CD14-positive monocyte (primary cell): ENCODE data around the gene KIFC3. TPM values are rescaled to one million over a fixed set of nuclear protein-coding genes. Genes with fewer than 3 reads are reported as not detected.

Experiments used
- DNase-seq, 3 donors: peaks; one replicate each; pipeline ENCODE4 v3.0.0-alpha.2; 2011 to 2022
- H2AFZ ChIP-seq: 2 replicates; pipeline ENCODE4 v1.6.0; 2012; ENCODE audit warnings: mild to moderate bottlenecking, low read depth, low read length, inconsistent platforms; ENCODE audit not compliant: insufficient read depth, poor library complexity, severe bottlenecking
- H3K27ac ChIP-seq, 2 donors: 1 replicate in 1 of 2; 2 replicates in 1 of 2; pipeline ENCODE4 v1.5.1; 2012 to 2013; ENCODE audit warnings: low read length in 2 of 2, control low read depth in 1 of 2, inconsistent platforms in 1 of 2, low read depth in 1 of 2, mild to moderate bottlenecking in 1 of 2
- H3K27me3 ChIP-seq, 2 donors: one replicate each; pipeline versions ENCODE4 v1.6.0 to v1.6.1; 2011 to 2013; ENCODE audit warnings: low read length in 2 of 2; ENCODE audit not compliant: control insufficient read depth in 2 of 2, insufficient read depth in 2 of 2
- H3K36me3 ChIP-seq, 2 donors: replicated peaks in 1 of 2; 1 replicate in 1 of 2; 2 replicates in 1 of 2; pipeline versions ENCODE4 v1.5.1 to v1.6.1; 2012 to 2013; ENCODE audit warnings: low read length in 2 of 2, control low read depth in 1 of 2, inconsistent platforms in 1 of 2, mild to moderate bottlenecking in 1 of 2; ENCODE audit not compliant: insufficient read depth in 2 of 2, control insufficient read depth in 1 of 2
- H3K4me1 ChIP-seq, 2 donors: 1 replicate in 1 of 2; 2 replicates in 1 of 2; pipeline versions ENCODE4 v1.5.1 to v1.6.1; 2012 to 2013; ENCODE audit warnings: low read length in 2 of 2, control low read depth in 1 of 2, inconsistent platforms in 1 of 2, mild to moderate bottlenecking in 1 of 2, moderate library complexity in 1 of 2; ENCODE audit not compliant: insufficient read depth in 2 of 2, control insufficient read depth in 1 of 2
- H3K4me2 ChIP-seq: replicated peaks from 2 replicates; pipeline ENCODE3; 2012; ENCODE audit warnings: low read length, moderate library complexity, mild to moderate bottlenecking; ENCODE audit not compliant: poor library complexity, severe bottlenecking; ENCODE audit errors: extremely low read depth
- H3K4me3 ChIP-seq, 3 experiments: fragments of 200-600 bp in 1 of 3; sonication (generic) in 1 of 3; replicated peaks in 1 of 3; 1 replicate in 2 of 3; 2 replicates in 1 of 3; pipeline ENCODE4 v1.5.1; 2011 to 2013; ENCODE audit warnings: low read length in 3 of 3, mild to moderate bottlenecking in 3 of 3, control low read depth in 2 of 3, low read depth in 2 of 3, inconsistent platforms in 1 of 3, moderate library complexity in 1 of 3
- H3K79me2 ChIP-seq: 2 replicates; pipeline ENCODE4 v1.6.0; 2012; ENCODE audit warnings: mild to moderate bottlenecking, control low read depth, inconsistent platforms, low read length, moderate library complexity; ENCODE audit not compliant: insufficient read depth
- H3K9ac ChIP-seq: 2 replicates; pipeline ENCODE4 v1.6.0; 2017; ENCODE audit warnings: low read length, mild to moderate bottlenecking; ENCODE audit not compliant: insufficient read depth, poor library complexity, severe bottlenecking
- H3K9me3 ChIP-seq, 2 donors: replicated peaks in 1 of 2; 1 replicate in 1 of 2; 2 replicates in 1 of 2; pipeline versions ENCODE4 v1.5.1 to v1.6.1; 2012 to 2013; ENCODE audit warnings: low read length in 2 of 2, control low read depth in 1 of 2; ENCODE audit not compliant: control insufficient read depth in 1 of 2, insufficient read depth in 1 of 2
- H4K20me1 ChIP-seq: 2 replicates; pipeline ENCODE4 v1.6.0; 2012; ENCODE audit warnings: mild to moderate bottlenecking, low read length, control low read depth, moderate library complexity; ENCODE audit not compliant: insufficient read depth
- H3K27ac Mint-ChIP-seq, 7 donors: one replicate each; pipeline ENCODE4 v1.8.0; 2020; ENCODE audit warnings: mild to moderate bottlenecking in 7 of 7, mixed read lengths in 7 of 7, moderate library complexity in 6 of 7, inconsistent platforms in 2 of 7
- H3K27me3 Mint-ChIP-seq, 3 donors: one replicate each; pipeline ENCODE4 v1.8.0; 2021 to 2022; ENCODE audit warnings: low read depth in 3 of 3, mild to moderate bottlenecking in 3 of 3, mixed read lengths in 3 of 3, moderate library complexity in 3 of 3, inconsistent platforms in 1 of 3
- H3K36me3 Mint-ChIP-seq, 2 donors: one replicate each; pipeline ENCODE4 v1.8.0; 2020; ENCODE audit warnings: mixed read lengths in 2 of 2, inconsistent platforms in 1 of 2, mild to moderate bottlenecking in 1 of 2
- H3K4me1 Mint-ChIP-seq: one replicate; pipeline ENCODE4 v1.8.0; 2020; ENCODE audit warnings: mild to moderate bottlenecking, mixed read lengths
- H3K4me3 Mint-ChIP-seq, 2 donors: one replicate each; pipeline ENCODE4 v1.8.0; 2020; ENCODE audit warnings: mild to moderate bottlenecking in 2 of 2, mixed read lengths in 2 of 2, moderate library complexity in 1 of 2
- H3K9me3 Mint-ChIP-seq, 7 donors: one replicate each; pipeline ENCODE4 v1.8.0; 2020 to 2022; ENCODE audit warnings: mixed read lengths in 7 of 7, mild to moderate bottlenecking in 6 of 7, moderate library complexity in 6 of 7, inconsistent platforms in 2 of 7
- CTCF ChIP-seq: fragments of 200-600 bp; IDR thresholded peaks from one replicate; pipeline ENCODE4 v1.8.0; 2022; ENCODE audit warnings: antibody characterized with exemption, mild to moderate bottlenecking
- WGBS: methylation state at CpG from one replicate; pipeline ENCODE4 v1.1.5; 2013; ENCODE audit warnings: missing lambda C conversion rate; ENCODE audit not compliant: insufficient coverage; 5-methylcytosine and 5-hydroxymethylcytosine counted together
- intact Hi-C, 2 donors: fragments of 100-400 bp; cut with micrococcal nuclease; formaldehyde crosslinking; loops; one replicate each; pipeline versions ENCODE4 v1.15.0 to v1.15.1; 2023
- polyA plus RNA-seq, 3 donors: library from polyadenylated mRNA; depleted of rRNA in 1 of 3; unstranded in 2 of 3; stranded (reverse) in 1 of 3; fragments of 300-500 nt in 2 of 3; fragments of >200 nt in 1 of 3; fragmentation: Illumina TruSeq in 2 of 3; gene quantifications; 1 replicate in 2 of 3; 2 replicates in 1 of 3; pipeline ENCODE4 v1.2.3, GENCODE V29; 2012 to 2021
- small RNA-seq: library from RNA; depleted of rRNA; stranded (forward); fragments of <200 nt; gene quantifications from one replicate; pipeline ENCODE3, GENCODE V24; 2012; ENCODE audit warnings: low read depth; ENCODE audit not compliant: insufficient read length

KIFC3 gene
- polyA plus RNA-seq, 3 donors = 0.24 to 1.7 TPM; not detected in 1

GRCh38 chr16:57709663-57710062 is 92.6 kb downstream of the KIFC3 start:
- Histone ChIP-seq H3K79me2 (no peaks in the 10 kb centered on the region), H3K27ac (no peak overlapping the region), H3K4me1 (no peaks in the 10 kb centered on the region), H3K36me3 (no peaks in the 10 kb centered on the region), H3K9me3 (no peaks in the 10 kb centered on the region), H3K4me2 (no peak overlapping the region), H4K20me1 (no peaks in the 10 kb centered on the region), H3K4me3 (no peak overlapping the region), H2AFZ (no peak overlapping the region), H3K27me3 (no peaks in the 10 kb centered on the region), H3K9ac (no peak overlapping the region)
- Mint-ChIP-seq H3K9me3 (peaks cover 0 to 4% (median 0%) of the 10 kb centered on the region in 7 donors), H3K4me3 (no peak overlapping the region), H3K27ac (no peak overlapping the region), H3K27me3 (peaks cover 0 to 2% (median 0%) of the 10 kb centered on the region in 3 donors), H3K4me1 (no peaks in the 10 kb centered on the region), H3K36me3 (no peaks in the 10 kb centered on the region)
- no CpG with 5 or more reads among the region's 3 CpGs for WGBS
- no peak for TF ChIP-seq CTCF
- DNase-seq = no peak
- intact Hi-C loops = loop anchor here in 1 of 2 donors (5.0 kb wide), 1 partner anchor 117 kb away; no protein-coding TSS in a partner anchor

Small RNA genes lying within 50 kb of the gene (small RNA-seq; reads per million reads assigned to genes)
- gene MIR6772 (not detected), gene RNU6-20P (not detected)

Other genes with a start within 250 kb of the KIFC3 start
- gene ADGRG1, start 173.9 kb downstream of the KIFC3 start, polyA plus RNA-seq = under 1 TPM; 0.07 to 0.39 (median 0.08) TPM
- 1 to 10 TPM in 1 of 3 donors, under 1 TPM in 1, not detected in 1; 0.41 to 1.0 TPM for gene ADGRG3, start 134.2 kb downstream of the KIFC3 start, polyA plus RNA-seq
- gene DRC7, start 107.7 kb downstream of the KIFC3 start, polyA plus RNA-seq = under 1 TPM in 2 of 3 donors, not detected in 1; 0.11 to 0.41 TPM
- 10 to 100 TPM; 16.9 to 35.6 (median 17.7) TPM for gene KATNB1, start 66.7 kb downstream of the KIFC3 start, polyA plus RNA-seq
- not detected for gene CNGB1, start 168.6 kb upstream of the KIFC3 start, polyA plus RNA-seq
- 10 to 100 TPM in 1 of 3 donors, 1 to 10 TPM in 2; 1.9 to 11.5 (median 4.7) TPM for gene ZNF319, start 198.2 kb upstream of the KIFC3 start, polyA plus RNA-seq
- gene USB1, start 198.9 kb upstream of the KIFC3 start, polyA plus RNA-seq = 10 to 100 TPM; 25.7 to 55.7 (median 44.4) TPM
- not detected for gene MMP15, start 223.3 kb upstream of the KIFC3 start, polyA plus RNA-seq